Mucosa of rectum (tissue), 2 donors: ENCODE measurements around the gene STK33.

Experiments
- H3K27ac ChIP-seq, 2 donors: one replicate each; pipeline ENCODE4 v1.7.0; 2013; ENCODE audit warnings: inconsistent platforms in 2 of 2, low read depth in 2 of 2, low read length in 2 of 2
- H3K27me3 ChIP-seq, 2 donors: one replicate each; pipeline ENCODE4 v1.7.0; 2013; ENCODE audit warnings: low read length in 2 of 2; ENCODE audit not compliant: control insufficient read depth in 2 of 2, insufficient read depth in 2 of 2
- H3K36me3 ChIP-seq, 2 donors: one replicate each; pipeline ENCODE4 v1.7.0; 2013; ENCODE audit warnings: low read length in 2 of 2; ENCODE audit not compliant: control insufficient read depth in 2 of 2, insufficient read depth in 2 of 2
- H3K4me1 ChIP-seq, 2 donors: one replicate each; pipeline ENCODE4 v1.7.0; 2013; ENCODE audit warnings: low read length in 2 of 2, mild to moderate bottlenecking in 1 of 2; ENCODE audit not compliant: control insufficient read depth in 2 of 2, insufficient read depth in 2 of 2
- H3K4me3 ChIP-seq, 2 donors: one replicate each; pipeline ENCODE4 v1.7.0; 2013; ENCODE audit warnings: low read length in 2 of 2
- H3K9ac ChIP-seq, 2 donors: one replicate each; pipeline ENCODE4 v1.7.0; 2013; ENCODE audit warnings: low read length in 2 of 2, low read depth in 1 of 2, mild to moderate bottlenecking in 1 of 2
- H3K9me3 ChIP-seq, 2 donors: one replicate each; pipeline ENCODE4 v1.7.0; 2013; ENCODE audit warnings: low read length in 2 of 2; ENCODE audit not compliant: control insufficient read depth in 2 of 2
- donor health status: healthy.
- donor health status: Normal muscosa, but diverticular disease.

Gene STK33

DNA sequence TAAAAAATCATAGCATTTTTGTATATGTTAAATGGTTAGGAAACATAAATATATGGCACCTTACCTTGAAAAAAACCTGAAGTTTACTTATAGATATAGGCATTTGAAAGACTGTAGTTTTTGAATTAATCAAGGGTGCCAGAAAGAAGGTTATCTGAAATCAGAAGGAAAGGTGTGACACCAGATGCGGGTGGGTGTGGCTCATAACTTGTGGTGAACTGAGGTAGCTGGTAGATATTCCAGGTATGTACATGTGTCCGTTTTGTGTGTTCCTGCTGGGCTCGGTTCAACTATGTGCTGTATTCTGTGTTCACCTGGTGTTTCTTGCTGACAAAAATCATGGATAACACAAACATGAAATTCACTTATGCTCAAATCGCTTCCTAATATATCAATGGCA lies 35.6 kb downstream of the STK33 start:
- H3K27ac ChIP-seq: no peak overlapping the region
- no peak overlapping the region for H3K9ac ChIP-seq
- H3K9me3 ChIP-seq: peaks cover 0 to 4% of the 10 kb centered on the region in 2 donors
- H3K27me3 ChIP-seq: no peaks in the 10 kb centered on the region
- no peaks in the 10 kb centered on the region for H3K36me3 ChIP-seq
- H3K4me3 ChIP-seq: no peak overlapping the region
- H3K4me1 ChIP-seq: no peaks in the 10 kb centered on the region

DNA sequence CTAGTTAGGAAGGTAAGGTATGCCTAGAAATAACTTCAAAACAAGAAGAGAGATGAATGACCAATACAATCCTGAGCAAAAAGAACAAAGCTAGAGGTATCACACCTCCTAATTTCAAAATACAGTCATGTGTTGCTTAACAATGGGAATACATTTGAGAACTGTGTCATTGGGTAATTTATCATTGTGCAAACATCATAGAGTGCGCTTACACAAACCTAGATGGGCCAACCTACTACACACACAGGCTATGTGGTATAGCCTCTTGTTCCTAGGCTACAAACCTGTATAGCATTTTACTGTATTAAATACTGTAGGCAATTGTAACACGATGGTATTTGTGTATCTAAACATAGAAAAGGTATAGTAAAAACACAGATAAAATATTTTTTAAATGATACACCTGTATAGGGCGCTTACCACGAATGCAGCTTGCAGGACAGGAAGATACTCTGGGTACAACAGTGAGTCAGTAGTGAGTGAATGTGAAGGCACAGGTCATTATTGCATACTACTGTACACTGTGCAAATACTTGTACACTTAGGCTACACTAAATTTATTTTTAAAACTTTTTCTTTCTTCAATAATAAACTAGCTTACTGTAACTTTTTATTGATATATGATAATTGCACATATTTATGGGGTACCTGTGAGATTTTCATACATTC lies 48.2 kb downstream of the STK33 start:
- H3K9ac ChIP-seq: no peak overlapping the region
- no peak overlapping the region for H3K27ac ChIP-seq
- no peaks in the 10 kb centered on the region for H3K9me3 ChIP-seq
- H3K4me1 ChIP-seq: no peaks in the 10 kb centered on the region
- H3K27me3 ChIP-seq: no peaks in the 10 kb centered on the region
- no peak overlapping the region for H3K4me3 ChIP-seq
- H3K36me3 ChIP-seq: no peaks in the 10 kb centered on the region

DNA sequence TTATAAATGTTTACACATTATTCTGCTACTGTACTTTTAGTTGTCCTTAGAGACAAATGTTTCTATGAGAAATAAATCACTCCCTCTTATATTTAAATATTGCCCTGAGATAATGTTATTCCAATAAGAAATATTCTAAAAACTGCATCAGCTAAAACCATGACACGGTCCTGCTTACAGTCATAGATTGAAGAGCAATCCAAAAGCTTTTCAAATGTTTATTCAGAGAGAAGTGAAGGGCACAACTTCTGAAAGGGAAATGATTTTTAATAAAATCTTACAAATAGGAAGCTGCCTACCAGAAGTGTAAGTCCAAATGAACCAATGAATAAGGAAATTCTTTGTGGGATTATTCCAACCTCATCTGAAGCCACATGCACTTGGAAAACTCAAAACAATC lies 49.2 kb downstream of the STK33 start:
- no peak overlapping the region for H3K9ac ChIP-seq
- no peaks in the 10 kb centered on the region for H3K27me3 ChIP-seq
- H3K4me3 ChIP-seq: no peak overlapping the region
- no peaks in the 10 kb centered on the region for H3K4me1 ChIP-seq
- no peak overlapping the region for H3K27ac ChIP-seq
- H3K9me3 ChIP-seq: no peaks in the 10 kb centered on the region
- no peaks in the 10 kb centered on the region for H3K36me3 ChIP-seq

GRCh38 chr11:8543278-8543677 lies 50.8 kb downstream of the STK33 start:
- H3K9me3 ChIP-seq: no peaks in the 10 kb centered on the region

DNA sequence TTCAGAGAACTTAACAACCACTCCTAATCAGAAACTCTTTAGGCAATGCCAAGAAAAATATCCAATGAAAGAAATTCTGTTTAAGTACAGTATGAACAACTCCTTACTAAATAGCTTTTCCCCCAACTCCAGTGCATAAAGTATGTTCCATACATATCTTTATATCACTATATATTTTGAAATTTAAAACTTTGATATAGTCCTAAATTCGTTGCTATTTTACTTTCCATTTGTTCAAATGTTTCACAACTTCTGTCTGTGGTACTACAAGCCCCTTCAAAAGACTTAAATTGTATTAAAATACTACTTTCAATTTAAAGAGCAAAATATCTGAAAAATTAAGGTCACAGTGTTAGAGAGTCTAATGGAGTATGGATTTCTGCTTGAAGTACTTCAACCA lies 52.6 kb downstream of the STK33 start:
- H3K9ac ChIP-seq: no peak overlapping the region
- no peak overlapping the region for H3K27ac ChIP-seq
- no peaks in the 10 kb centered on the region for H3K9me3 ChIP-seq
- H3K4me1 ChIP-seq: no peaks in the 10 kb centered on the region
- H3K36me3 ChIP-seq: no peaks in the 10 kb centered on the region
- no peak overlapping the region for H3K4me3 ChIP-seq
- H3K27me3 ChIP-seq: no peaks in the 10 kb centered on the region

More at GRCh38 chr11:8543278-8543677, 50.8 kb downstream of the STK33 start:
- Histone ChIP-seq H3K9ac (no peak overlapping the region), H3K4me3 (no peak overlapping the region), H3K27ac (no peak overlapping the region), H3K27me3 (no peaks in the 10 kb centered on the region), H3K4me1 (no peaks in the 10 kb centered on the region), H3K36me3 (no peaks in the 10 kb centered on the region)

GRCh38 chr11:8533332-8533731 lies 60.7 kb downstream of the STK33 start:
- no peaks in the 10 kb centered on the region for H3K27me3 ChIP-seq
- H3K4me1 ChIP-seq: no peaks in the 10 kb centered on the region
- H3K9ac ChIP-seq: no peak overlapping the region
- H3K36me3 ChIP-seq: no peaks in the 10 kb centered on the region
- no peak overlapping the region for H3K27ac ChIP-seq
- H3K9me3 ChIP-seq: no peaks in the 10 kb centered on the region
- H3K4me3 ChIP-seq: no peak overlapping the region

GRCh38 chr11:8532475-8532874 lies 61.6 kb downstream of the STK33 start:
- Histone ChIP-seq H3K27me3 (no peaks in the 10 kb centered on the region), H3K9me3 (no peaks in the 10 kb centered on the region), H3K36me3 (no peaks in the 10 kb centered on the region), H3K4me3 (no peak overlapping the region), H3K27ac (no peak overlapping the region), H3K9ac (no peak overlapping the region), H3K4me1 (no peaks in the 10 kb centered on the region)

GRCh38 chr11:8531982-8532381 lies 62.0 kb downstream of the STK33 start:
- Histone ChIP-seq H3K27me3 (no peaks in the 10 kb centered on the region), H3K4me1 (no peaks in the 10 kb centered on the region), H3K4me3 (no peak overlapping the region), H3K36me3 (no peaks in the 10 kb centered on the region), H3K27ac (no peak overlapping the region), H3K9me3 (no peaks in the 10 kb centered on the region), H3K9ac (no peak overlapping the region)

DNA sequence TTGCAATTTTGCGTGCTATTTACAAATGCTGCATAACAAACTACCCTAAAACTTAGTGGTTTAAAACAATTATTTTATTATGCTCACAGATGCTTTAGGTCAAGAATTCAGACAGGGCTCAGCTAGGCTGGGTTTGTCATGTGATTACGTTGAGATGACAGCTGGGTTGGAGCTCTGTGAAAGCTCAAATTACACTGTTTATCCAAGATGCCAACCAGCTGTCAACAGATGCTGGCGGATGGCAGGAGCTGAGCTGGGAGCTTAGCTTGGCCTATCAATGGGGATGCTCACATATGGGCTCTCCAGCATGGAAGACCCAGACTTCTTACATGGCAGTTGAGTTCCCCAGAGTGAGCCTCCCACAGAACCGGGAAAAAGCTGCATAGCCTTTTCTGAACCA lies 62.7 kb downstream of the STK33 start:
- no peak overlapping the region for H3K27ac ChIP-seq
- H3K4me1 ChIP-seq: no peaks in the 10 kb centered on the region
- no peaks in the 10 kb centered on the region for H3K9me3 ChIP-seq
- no peaks in the 10 kb centered on the region for H3K27me3 ChIP-seq
- no peak overlapping the region for H3K9ac ChIP-seq
- H3K36me3 ChIP-seq: no peaks in the 10 kb centered on the region
- H3K4me3 ChIP-seq: no peak overlapping the region

- Histone ChIP-seq H3K4me1 (no peaks in the 10 kb centered on the region), H3K4me3 (no peak overlapping the region), H3K27ac (no peak overlapping the region), H3K36me3 (no peaks in the 10 kb centered on the region), H3K9me3 (no peaks in the 10 kb centered on the region), H3K27me3 (no peaks in the 10 kb centered on the region), H3K9ac (no peak overlapping the region)
Observed at GRCh38 chr11:8527939-8528338, 66.1 kb downstream of the STK33 start.

GRCh38 chr11:8523396-8523795 lies 70.6 kb downstream of the STK33 start:
- Histone ChIP-seq H3K36me3 (no peaks in the 10 kb centered on the region), H3K4me1 (no peaks in the 10 kb centered on the region), H3K27ac (no peak overlapping the region), H3K27me3 (no peaks in the 10 kb centered on the region), H3K9ac (no peak overlapping the region), H3K4me3 (no peak overlapping the region), H3K9me3 (no peaks in the 10 kb centered on the region)
